GM12878 (cell line): Measurements from ENCODE around the gene C4orf51. TPM values are rescaled to one million over a fixed set of nuclear protein-coding genes. Genes with fewer than 3 reads are reported as not detected.

Experiments
- ATAC-seq: fragments of 200-7000 bp; cut with Tn5 transposase; 3 replicates; pipeline ENCODE4 v1.9.1; 2020; ENCODE audit warnings: mild to moderate bottlenecking, moderate library complexity
- BruUV-seq: library from RNA; stranded (reverse); fragments of 400-500 nt; replicated peaks from 2 replicates; lab custom pipeline; 2021; lab: Mats Ljungman, UMichigan
- CTCF ChIA-PET: fragments of 300-600 bp; sonication (Branson Sonifier 250); formaldehyde crosslinking; extraction: SDS; loops from one replicate; lab custom pipeline; 2021; ENCODE audit warnings: inconsistent platforms; lab: Yijun Ruan, JAX
- POLR2A ChIA-PET: fragments of 350-600 bp; formaldehyde crosslinking; extraction: SDS; loops from one replicate; lab custom pipeline; 2021; ENCODE audit warnings: inconsistent platforms; lab: Charles Lee
- RAD21 ChIA-PET: fragments of 300-600 bp; sonication (Branson Sonifier 250); formaldehyde crosslinking; loops from one replicate; lab custom pipeline; 2023; ENCODE audit warnings: antibody characterized with exemption; ENCODE audit not compliant: unreplicated experiment; lab: Charles Lee
- SMC1A ChIA-PET: fragments of 300-600 bp; sonication (Branson Sonifier 250); formaldehyde crosslinking; loops from one replicate; lab custom pipeline; 2023; ENCODE audit not compliant: unreplicated experiment, uncharacterized antibody; lab: Charles Lee
- DNase-seq: peaks from one replicate; pipeline ENCODE4 v3.0.0-alpha.2; 2011; ENCODE audit warnings: low read depth, low spot score
- FAIRE-seq: peaks from 3 replicates; lab custom pipeline; 2011; peaks lifted over from hg19 to GRCh38; lab: Jason Lieb, UNC
- H2AFZ ChIP-seq: 2 replicates; pipeline ENCODE4 v1.6.0; 2011; ENCODE audit warnings: low read depth, low read length, control low read depth; ENCODE audit not compliant: control insufficient read depth
- H3K27ac ChIP-seq: 2 replicates; pipeline ENCODE4 v1.5.1; 2011; ENCODE audit warnings: control low read depth; ENCODE audit not compliant: control insufficient read depth, insufficient read depth
- H3K27me3 ChIP-seq, 2 experiments: replicated peaks in 1 of 2; 2 replicates each; pipeline versions ENCODE4 v1.6.0 to v1.6.1; 2011; ENCODE audit warnings: low read length in 1 of 2; ENCODE audit not compliant: control insufficient read depth in 2 of 2, insufficient read depth in 2 of 2
- H3K36me3 ChIP-seq, 2 experiments: 2 replicates each; pipeline ENCODE4 v1.5.1; 2011; ENCODE audit warnings: low read length in 1 of 2; ENCODE audit not compliant: control insufficient read depth in 2 of 2, insufficient read depth in 2 of 2
- H3K4me1 ChIP-seq: 2 replicates; pipeline ENCODE4 v1.6.1; 2011; ENCODE audit warnings: mild to moderate bottlenecking, low read length, moderate library complexity, mixed read lengths; ENCODE audit not compliant: control insufficient read depth, insufficient read depth
- H3K4me2 ChIP-seq: 2 replicates; pipeline ENCODE4 v1.6.0; 2011; ENCODE audit warnings: control low read depth; ENCODE audit not compliant: control insufficient read depth, insufficient read depth
- H3K4me3 ChIP-seq: fragments of 200-600 bp; sonication (generic); 2 replicates; pipeline ENCODE4 v1.5.1; 2016
- H3K79me2 ChIP-seq: 2 replicates; pipeline ENCODE4 v1.6.0; 2011; ENCODE audit warnings: low read length; ENCODE audit not compliant: control insufficient read depth, insufficient read depth
- H3K9ac ChIP-seq: 2 replicates; pipeline ENCODE4 v1.8.0; 2011; ENCODE audit warnings: low read length, control low read depth, mixed read lengths; ENCODE audit not compliant: control insufficient read depth, insufficient read depth
- H3K9me3 ChIP-seq: replicated peaks from 3 replicates; pipeline ENCODE4 v1.5.1; 2011; ENCODE audit warnings: mild to moderate bottlenecking, low read length; ENCODE audit not compliant: control insufficient read depth, insufficient read depth
- H4K20me1 ChIP-seq: 2 replicates; pipeline ENCODE4 v1.6.0; 2011; ENCODE audit not compliant: control insufficient read depth, insufficient read depth
- ASH2L ChIP-seq: fragments of 300-600, 200-600 bp; sonication (generic); IDR thresholded peaks from 2 replicates; pipeline ENCODE4 v1.6.1; 2017; ENCODE audit warnings: low read depth, mild to moderate bottlenecking, borderline replicate concordance
- BHLHE40 ChIP-seq, 2 experiments: fragments of 450-650 bp in 1 of 2; IDR thresholded peaks; 2 replicates each; pipeline ENCODE4 v1.6.1; 2011 to 2017; ENCODE audit warnings: low read depth in 2 of 2, borderline replicate concordance in 1 of 2, improper control_type of control experiment in 1 of 2, low read length in 1 of 2, mild to moderate bottlenecking in 1 of 2
- DPF2 ChIP-seq: fragments of 450-650 bp; IDR thresholded peaks from 2 replicates; pipeline ENCODE4 v1.6.1; 2017; ENCODE audit warnings: mild to moderate bottlenecking
- EP300 ChIP-seq, 2 experiments: fragments of 150-350 bp in 1 of 2; IDR thresholded peaks; 2 replicates each; pipeline ENCODE4 v1.6.1; 2011 to 2012; ENCODE audit warnings: low read depth in 2 of 2, low read length in 2 of 2, borderline replicate concordance in 1 of 2, improper control_type of control experiment in 1 of 2, inconsistent platforms in 1 of 2; ENCODE audit not compliant: control insufficient read depth in 1 of 2
- EZH2 ChIP-seq: IDR thresholded peaks from 2 replicates; pipeline ENCODE4 v1.6.1; 2012; ENCODE audit warnings: low read depth, mild to moderate bottlenecking, control low read depth, inconsistent platforms, low read length, borderline replicate concordance; ENCODE audit not compliant: control insufficient read depth
- HCFC1 ChIP-seq: fragments of 150-350 bp; IDR thresholded peaks from 2 replicates; pipeline ENCODE4 v1.6.1; 2014; ENCODE audit warnings: low read length
- IKZF2 ChIP-seq, 2 experiments: fragments of 450-650 bp; IDR thresholded peaks; 2 replicates each; pipeline ENCODE4 v1.6.1; 2017; ENCODE audit warnings: mild to moderate bottlenecking in 2 of 2, moderate library complexity in 2 of 2
- MTA2 ChIP-seq: fragments of 450-650 bp; IDR thresholded peaks from 2 replicates; pipeline ENCODE4 v1.6.1; 2016; ENCODE audit warnings: low read depth, mild to moderate bottlenecking, moderate library complexity
- NRF1 ChIP-seq: conservative IDR thresholded peaks from 2 replicates; pipeline ENCODE4 v1.6.1; 2011; ENCODE audit warnings: mild to moderate bottlenecking, low read depth, low read length, improper control_type of control experiment
- RAD21 ChIP-seq: IDR thresholded peaks from 2 replicates; pipeline ENCODE4 v1.6.1; 2011; ENCODE audit warnings: mild to moderate bottlenecking, low read depth, low read length, moderate library complexity; ENCODE audit not compliant: insufficient read depth
- SMC3 ChIP-seq: IDR thresholded peaks from 2 replicates; pipeline ENCODE4 v1.6.1; 2011; ENCODE audit warnings: low read length, improper control_type of control experiment, borderline replicate concordance
- SP1 ChIP-seq: IDR thresholded peaks from one replicate; pipeline ENCODE4 v1.6.1; 2011; ENCODE audit warnings: low read depth, low read length
- SUZ12 ChIP-seq: fragments of 200-600 bp; sonication (generic); IDR thresholded peaks from one replicate; pipeline ENCODE4 v1.6.1; 2018; ENCODE audit warnings: antibody characterized with exemption, mild to moderate bottlenecking; ENCODE audit not compliant: unreplicated experiment
- TAF1 ChIP-seq: IDR thresholded peaks from 2 replicates; pipeline ENCODE4 v1.6.1; 2011; ENCODE audit warnings: mild to moderate bottlenecking, low read depth, low read length, borderline replicate concordance
- TCF3 ChIP-seq: IDR thresholded peaks from 2 replicates; pipeline ENCODE4 v1.6.1; 2012; ENCODE audit warnings: low read depth, mild to moderate bottlenecking, low read length, borderline replicate concordance; ENCODE audit not compliant: insufficient read depth
- ZNF24 ChIP-seq: fragments of 450-650 bp; IDR thresholded peaks from 2 replicates; pipeline ENCODE4 v1.6.1; 2017; ENCODE audit warnings: antibody characterized with exemption, mild to moderate bottlenecking
- WGBS: methylation state at CpG from one replicate; pipeline ENCODE4 v1.1.6; 2016; ENCODE audit warnings: low lambda C conversion rate; ENCODE audit not compliant: insufficient replicate concordance, insufficient coverage; ENCODE audit errors: missing lambda C conversion rate; 5-methylcytosine and 5-hydroxymethylcytosine counted together
- in situ Hi-C: fragments of 300-500 bp; cut with MboI; formaldehyde crosslinking; loops from 9 replicates; pipeline ENCODE4 v1.14.3; 2018; ENCODE audit warnings: mixed read lengths
- intact Hi-C: fragments of 100-400 bp; cut with micrococcal nuclease; formaldehyde crosslinking; loops from one replicate; pipeline ENCODE4 v1.14.2; 2022; ENCODE audit not compliant: unreplicated experiment
- polyA plus RNA-seq, 11 experiments: library from polyadenylated mRNA; depleted of rRNA in 4 of 11; unstranded in 6 of 11; stranded (reverse) in 5 of 11; fragments of >200 nt; fragmentation: Nextera tagmentation in 4 of 11; fragmentation: Illumina TruSeq in 1 of 11; extraction: Ambion mirVana in 4 of 11; extraction: Trizol in 1 of 11; gene quantifications; 1 replicate in 1 of 11; 2 replicates in 10 of 11; pipeline versions ENCODE4 v1.2.1 to v1.2.3, GENCODE V29; 2011 to 2016; ENCODE audit warnings: inconsistent platforms in 2 of 11, missing spikeins in 2 of 11, low read depth in 1 of 11
- total RNA-seq, 4 experiments: library from RNA; depleted of rRNA in 3 of 4; stranded (reverse); fragments of >200 nt in 3 of 4; fragmentation: Illumina TruSeq in 1 of 4; extraction: Trizol in 1 of 4; gene quantifications; 2 replicates each; pipeline versions ENCODE4 v1.2.1 to v1.2.3, GENCODE V29; 2013 to 2021
- TF ChIP-seq, protein P1 (sequence below), 3 experiments: IDR thresholded peaks in 2 of 3; conservative IDR thresholded peaks in 1 of 3; 2 replicates each; pipeline ENCODE4 v1.5.1; 2011; ENCODE audit warnings: low read depth in 3 of 3, low read length in 3 of 3, mild to moderate bottlenecking in 3 of 3, control low read depth in 2 of 3, moderate library complexity in 2 of 3, inconsistent platforms in 1 of 3, mixed read lengths in 1 of 3; ENCODE audit not compliant: control insufficient read depth in 2 of 3, insufficient read depth in 1 of 3; ENCODE audit errors: extremely low read depth in 1 of 3
- TF ChIP-seq, protein P2 (sequence below): fragments of 450-650 bp; IDR thresholded peaks from 2 replicates; pipeline ENCODE4 v1.6.1; 2016; ENCODE audit warnings: mild to moderate bottlenecking, moderate library complexity, borderline replicate concordance

The C4orf51 gene
- total and polyA plus RNA-seq, 10 of the 15 experiments (the other 5 are each of a cell fraction or from before 2014, with no cell fraction given) = not detected

DNA sequence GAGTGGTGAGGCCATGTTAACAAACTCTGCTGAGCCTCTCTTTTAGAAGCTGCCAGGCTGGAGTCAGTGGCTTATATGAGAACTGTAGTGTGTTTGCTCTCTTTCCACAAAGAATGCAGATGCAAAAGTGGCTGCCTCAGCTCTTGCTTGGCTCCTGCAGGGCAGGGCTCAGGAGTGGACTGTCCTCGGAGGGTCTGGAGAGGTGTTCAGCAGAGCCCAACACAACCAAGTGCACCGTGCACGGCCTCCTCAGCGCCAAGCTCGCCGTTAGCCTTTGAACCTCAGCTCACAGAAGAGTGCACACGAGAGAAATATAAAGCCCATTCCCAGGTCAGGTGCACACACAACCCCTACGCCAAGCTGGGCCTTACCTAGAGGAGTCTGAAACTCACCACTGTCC, 82.8 kb downstream of the C4orf51 start:
- Histone ChIP-seq H3K4me2 (no peak overlapping the region), H3K36me3 (peaks cover 22 to 42% of the 10 kb centered on the region in 2 experiments), H3K27me3 (no peaks in the 10 kb centered on the region), H3K4me3 (no peak overlapping the region), H2AFZ (no peak overlapping the region), H3K79me2 (no peaks in the 10 kb centered on the region), H3K27ac (no peak overlapping the region), H3K9me3 (0 out of 3 replicates have a peak, but pooled peaks cover 2% of the 10 kb centered on the region), H3K4me1 (no peaks in the 10 kb centered on the region), H4K20me1 (no peaks in the 10 kb centered on the region), H3K9ac (no peak overlapping the region)
- intact Hi-C loops = no loop called here
- no peak for TF ChIP-seq SP1
- no peak for TF ChIP-seq NRF1
- TF ChIP-seq, protein P1, sequence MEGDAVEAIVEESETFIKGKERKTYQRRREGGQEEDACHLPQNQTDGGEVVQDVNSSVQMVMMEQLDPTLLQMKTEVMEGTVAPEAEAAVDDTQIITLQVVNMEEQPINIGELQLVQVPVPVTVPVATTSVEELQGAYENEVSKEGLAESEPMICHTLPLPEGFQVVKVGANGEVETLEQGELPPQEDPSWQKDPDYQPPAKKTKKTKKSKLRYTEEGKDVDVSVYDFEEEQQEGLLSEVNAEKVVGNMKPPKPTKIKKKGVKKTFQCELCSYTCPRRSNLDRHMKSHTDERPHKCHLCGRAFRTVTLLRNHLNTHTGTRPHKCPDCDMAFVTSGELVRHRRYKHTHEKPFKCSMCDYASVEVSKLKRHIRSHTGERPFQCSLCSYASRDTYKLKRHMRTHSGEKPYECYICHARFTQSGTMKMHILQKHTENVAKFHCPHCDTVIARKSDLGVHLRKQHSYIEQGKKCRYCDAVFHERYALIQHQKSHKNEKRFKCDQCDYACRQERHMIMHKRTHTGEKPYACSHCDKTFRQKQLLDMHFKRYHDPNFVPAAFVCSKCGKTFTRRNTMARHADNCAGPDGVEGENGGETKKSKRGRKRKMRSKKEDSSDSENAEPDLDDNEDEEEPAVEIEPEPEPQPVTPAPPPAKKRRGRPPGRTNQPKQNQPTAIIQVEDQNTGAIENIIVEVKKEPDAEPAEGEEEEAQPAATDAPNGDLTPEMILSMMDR (IDR thresholded peaks at IDR 0.05 in 2 of 3, conservative IDR thresholded peaks at IDR 0.05 in 1 of 3; ENCODE audit: control insufficient read depth in 2 of 3, extremely low read depth in 1 of 3, insufficient read depth in 1 of 3, low read depth in 3 of 3, low read length in 3 of 3) = no peak
- no peak for TF ChIP-seq EZH2
- TF ChIP-seq BHLHE40 (IDR thresholded peaks at IDR 0.05; ENCODE audit: borderline replicate concordance in 1 of 2, low read depth in 2 of 2, low read length in 1 of 2) = no peak
- no peak for TF ChIP-seq IKZF2 (IDR thresholded peaks at IDR 0.05)
- TF ChIP-seq, protein P2, sequence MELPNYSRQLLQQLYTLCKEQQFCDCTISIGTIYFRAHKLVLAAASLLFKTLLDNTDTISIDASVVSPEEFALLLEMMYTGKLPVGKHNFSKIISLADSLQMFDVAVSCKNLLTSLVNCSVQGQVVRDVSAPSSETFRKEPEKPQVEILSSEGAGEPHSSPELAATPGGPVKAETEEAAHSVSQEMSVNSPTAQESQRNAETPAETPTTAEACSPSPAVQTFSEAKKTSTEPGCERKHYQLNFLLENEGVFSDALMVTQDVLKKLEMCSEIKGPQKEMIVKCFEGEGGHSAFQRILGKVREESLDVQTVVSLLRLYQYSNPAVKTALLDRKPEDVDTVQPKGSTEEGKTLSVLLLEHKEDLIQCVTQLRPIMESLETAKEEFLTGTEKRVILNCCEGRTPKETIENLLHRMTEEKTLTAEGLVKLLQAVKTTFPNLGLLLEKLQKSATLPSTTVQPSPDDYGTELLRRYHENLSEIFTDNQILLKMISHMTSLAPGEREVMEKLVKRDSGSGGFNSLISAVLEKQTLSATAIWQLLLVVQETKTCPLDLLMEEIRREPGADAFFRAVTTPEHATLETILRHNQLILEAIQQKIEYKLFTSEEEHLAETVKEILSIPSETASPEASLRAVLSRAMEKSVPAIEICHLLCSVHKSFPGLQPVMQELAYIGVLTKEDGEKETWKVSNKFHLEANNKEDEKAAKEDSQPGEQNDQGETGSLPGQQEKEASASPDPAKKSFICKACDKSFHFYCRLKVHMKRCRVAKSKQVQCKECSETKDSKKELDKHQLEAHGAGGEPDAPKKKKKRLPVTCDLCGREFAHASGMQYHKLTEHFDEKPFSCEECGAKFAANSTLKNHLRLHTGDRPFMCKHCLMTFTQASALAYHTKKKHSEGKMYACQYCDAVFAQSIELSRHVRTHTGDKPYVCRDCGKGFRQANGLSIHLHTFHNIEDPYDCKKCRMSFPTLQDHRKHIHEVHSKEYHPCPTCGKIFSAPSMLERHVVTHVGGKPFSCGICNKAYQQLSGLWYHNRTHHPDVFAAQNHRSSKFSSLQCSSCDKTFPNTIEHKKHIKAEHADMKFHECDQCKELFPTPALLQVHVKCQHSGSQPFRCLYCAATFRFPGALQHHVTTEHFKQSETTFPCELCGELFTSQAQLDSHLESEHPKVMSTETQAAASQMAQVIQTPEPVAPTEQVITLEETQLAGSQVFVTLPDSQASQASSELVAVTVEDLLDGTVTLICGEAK = no peak
- no peak for TF ChIP-seq HCFC1
- TF ChIP-seq RAD21 = no peak
- no peak for TF ChIP-seq MTA2
- no peak for TF ChIP-seq ZNF24
- no peak for TF ChIP-seq EP300 (IDR thresholded peaks at IDR 0.05; ENCODE audit: borderline replicate concordance in 1 of 2, control insufficient read depth in 1 of 2, low read depth in 2 of 2, low read length in 2 of 2)
- TF ChIP-seq TCF3 = no peak
- TF ChIP-seq SUZ12 = no peak
- no peak for TF ChIP-seq SMC3
- no peak for TF ChIP-seq ASH2L
- TF ChIP-seq DPF2 = no peak
- TF ChIP-seq TAF1 = no peak
- ChIA-PET POLR2A (no interaction called here), RAD21 (no interaction called here), CTCF (no interaction called here), SMC1A (no interaction called here)
- DNase-seq (no peak), FAIRE-seq (no peak), ATAC-seq (no peak)
- 97% methylated on average over 8 of the region's 8 CpGs for WGBS
- no TSS peak for BruUV-seq
- in situ Hi-C loops = no loop called here
